Stimulated activated memory B cell treated with anti-CD40 and anti-IgM and Interleukin-4, amounts not matched to agents 10 μg/mL and 1 μg/mL and 100 μg/mL, for 72 hours (primary cell): ENCODE measurements around the gene SLC45A3.
"Not testable (repeated sequence)": the region's sequence is repeated elsewhere in the genome, so short reads cannot be mapped to it uniquely, and the experiment has no call there.

Source experiments
- ATAC-seq: fragments of 150-1000 bp; cut with Tn5 transposase; 2 replicates; pipeline ENCODE4 v1.10.0; 2021
- H3K27ac Mint-ChIP-seq: one replicate; pipeline ENCODE4 v1.8.0; 2022; ENCODE audit warnings: mild to moderate bottlenecking, mixed read lengths
- H3K27me3 Mint-ChIP-seq: one replicate; pipeline ENCODE4 v1.8.0; 2022; ENCODE audit warnings: mixed read lengths
- H3K36me3 Mint-ChIP-seq: one replicate; pipeline ENCODE4 v1.8.0; 2022; ENCODE audit warnings: mixed read lengths
- H3K4me1 Mint-ChIP-seq: one replicate; pipeline ENCODE4 v1.8.0; 2022; ENCODE audit warnings: mixed read lengths
- H3K4me3 Mint-ChIP-seq: one replicate; pipeline ENCODE4 v1.8.0; 2022; ENCODE audit warnings: mild to moderate bottlenecking, moderate library complexity, mixed read lengths
- H3K9me3 Mint-ChIP-seq: one replicate; pipeline ENCODE4 v1.8.0; 2022; ENCODE audit warnings: mixed read lengths

Gene SLC45A3, protein sequence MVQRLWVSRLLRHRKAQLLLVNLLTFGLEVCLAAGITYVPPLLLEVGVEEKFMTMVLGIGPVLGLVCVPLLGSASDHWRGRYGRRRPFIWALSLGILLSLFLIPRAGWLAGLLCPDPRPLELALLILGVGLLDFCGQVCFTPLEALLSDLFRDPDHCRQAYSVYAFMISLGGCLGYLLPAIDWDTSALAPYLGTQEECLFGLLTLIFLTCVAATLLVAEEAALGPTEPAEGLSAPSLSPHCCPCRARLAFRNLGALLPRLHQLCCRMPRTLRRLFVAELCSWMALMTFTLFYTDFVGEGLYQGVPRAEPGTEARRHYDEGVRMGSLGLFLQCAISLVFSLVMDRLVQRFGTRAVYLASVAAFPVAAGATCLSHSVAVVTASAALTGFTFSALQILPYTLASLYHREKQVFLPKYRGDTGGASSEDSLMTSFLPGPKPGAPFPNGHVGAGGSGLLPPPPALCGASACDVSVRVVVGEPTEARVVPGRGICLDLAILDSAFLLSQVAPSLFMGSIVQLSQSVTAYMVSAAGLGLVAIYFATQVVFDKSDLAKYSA

DNA sequence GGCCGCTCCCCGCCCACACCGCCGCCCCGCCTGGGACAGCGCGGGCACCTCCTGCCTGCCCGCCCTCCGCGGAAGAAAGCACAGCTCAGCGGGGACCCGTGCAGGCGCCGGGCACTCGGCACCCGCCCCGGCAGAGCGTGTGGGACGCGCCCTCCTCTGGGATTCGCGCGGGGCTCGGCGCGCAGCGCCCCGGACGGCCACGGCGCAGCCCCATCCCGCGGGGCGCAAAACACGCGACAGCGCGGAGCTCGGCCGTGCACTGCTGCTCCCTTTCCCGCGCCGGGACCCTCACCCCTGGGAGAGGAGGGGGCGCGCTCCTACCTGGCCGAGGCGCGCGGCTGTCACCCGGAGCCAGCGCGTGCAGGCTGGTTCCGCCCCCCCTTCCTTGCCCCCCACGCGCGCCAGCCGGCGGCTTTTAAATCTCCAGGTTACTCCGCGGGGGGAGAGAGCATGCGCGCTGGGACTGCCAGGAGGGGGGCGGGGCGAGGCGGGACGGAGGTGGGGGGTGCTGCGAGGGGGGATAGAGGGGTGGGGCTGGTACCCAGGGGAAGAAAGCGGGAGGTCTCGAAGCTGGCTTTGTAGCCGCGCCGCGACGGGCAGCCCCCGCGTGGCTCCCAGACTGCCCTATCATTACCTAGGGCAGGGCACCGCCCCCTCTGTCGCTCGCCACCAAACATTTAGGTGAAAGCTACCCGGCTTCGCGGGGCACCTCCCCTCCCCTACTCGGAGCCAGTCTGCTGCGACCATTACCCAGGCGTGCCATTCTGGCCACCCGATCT, at the start of gene SLC45A3:
Gene SLC45A3, minus strand, starts transcription at position 437 of the 779 bp plus-strand sequence. CDS start 15,853 bp downstream, outside the sequence.
- Mint-ChIP-seq H3K9me3 (no peaks in the 10 kb centered on the region), H3K4me1 (peaks cover 43% of the 10 kb centered on the region), H3K27me3 (no peaks in the 10 kb centered on the region), H3K4me3 (peak within 1 kb of the TSS; percentile 91), H3K27ac (peak within 1 kb of the TSS; percentile 83), H3K36me3 (no peaks in the 10 kb centered on the region)
- peak; percentile 80 for ATAC-seq

DNA sequence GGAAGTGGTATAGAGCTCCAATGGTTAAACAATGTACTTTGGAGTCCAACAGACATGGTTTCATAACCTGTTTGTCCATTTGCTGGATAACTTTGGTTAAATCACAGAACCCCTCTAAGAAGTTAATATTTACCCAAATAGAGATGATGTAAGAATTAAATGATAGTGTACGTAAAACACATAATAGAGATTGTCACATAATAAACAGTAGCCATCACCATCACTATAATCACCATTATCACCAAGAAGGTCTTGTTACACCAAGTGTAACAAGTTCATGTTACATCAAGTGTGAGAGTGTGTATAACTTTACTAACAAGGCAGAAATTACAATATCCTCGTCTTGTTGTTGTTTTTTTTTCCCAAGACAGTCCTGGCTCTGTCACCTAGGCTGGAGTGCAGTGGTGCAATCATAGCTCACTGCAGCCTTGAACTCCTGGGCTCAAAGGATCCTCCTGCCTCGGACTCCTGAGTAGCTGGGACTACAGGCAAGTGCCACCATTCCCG, 46.4 kb upstream of the SLC45A3 start:
- Mint-ChIP-seq H3K27ac (no peak overlapping the region), H3K36me3 (peaks cover 24% of the 10 kb centered on the region)

GRCh38 chr1:205725514-205725913, 45.2 kb upstream of the SLC45A3 start:
- Mint-ChIP-seq H3K27me3 (no peaks in the 10 kb centered on the region), H3K36me3 (peaks cover 27% of the 10 kb centered on the region), H3K4me3 (no peak overlapping the region), H3K9me3 (no peaks in the 10 kb centered on the region), H3K27ac (no peak overlapping the region), H3K4me1 (peaks cover 4% of the 10 kb centered on the region)
- ATAC-seq, result no peak

More for the DNA sequence above, 46.4 kb upstream of the SLC45A3 start:
- Mint-ChIP-seq H3K27me3 (no peaks in the 10 kb centered on the region), H3K9me3 (no peaks in the 10 kb centered on the region), H3K4me3 (no peak overlapping the region), H3K4me1 (peaks cover 8% of the 10 kb centered on the region)
- no peak for ATAC-seq

GRCh38 chr1:205720740-205721139, 40.4 kb upstream of the SLC45A3 start:
- H3K27ac Mint-ChIP-seq, H3K4me3 Mint-ChIP-seq, H3K27me3 Mint-ChIP-seq, H3K4me1 Mint-ChIP-seq, ATAC-seq, H3K9me3 Mint-ChIP-seq: not testable (repeated sequence)
- H3K36me3 Mint-ChIP-seq, result peaks cover 61% of the 10 kb centered on the region

GRCh38 chr1:205719762-205720161, 39.5 kb upstream of the SLC45A3 start:
- Mint-ChIP-seq H3K27me3 (no peaks in the 10 kb centered on the region), H3K4me3 (no peak overlapping the region), H3K27ac (no peak overlapping the region), H3K4me1 (no peaks in the 10 kb centered on the region), H3K36me3 (peaks cover 68% of the 10 kb centered on the region), H3K9me3 (no peaks in the 10 kb centered on the region)
- no peak for ATAC-seq

- no peak for ATAC-seq
- Mint-ChIP-seq H3K27me3 (no peaks in the 10 kb centered on the region), H3K27ac (no peak overlapping the region), H3K36me3 (peaks cover 68% of the 10 kb centered on the region), H3K4me1 (no peaks in the 10 kb centered on the region), H3K4me3 (no peak overlapping the region), H3K9me3 (no peaks in the 10 kb centered on the region)
Observed at GRCh38 chr1:205719015-205719414, 38.7 kb upstream of the SLC45A3 start.

GRCh38 chr1:205716371-205717132, 36.2 kb upstream of the SLC45A3 start:
- H3K27me3 Mint-ChIP-seq, result no peaks in the 10 kb centered on the region
- no peak overlapping the region for H3K27ac Mint-ChIP-seq
- H3K4me1 Mint-ChIP-seq, result no peaks in the 10 kb centered on the region
- no peak overlapping the region for H3K4me3 Mint-ChIP-seq
- H3K9me3 Mint-ChIP-seq, result no peaks in the 10 kb centered on the region
- ATAC-seq, result no peak
- H3K36me3 Mint-ChIP-seq, result peaks cover 52% of the 10 kb centered on the region

DNA sequence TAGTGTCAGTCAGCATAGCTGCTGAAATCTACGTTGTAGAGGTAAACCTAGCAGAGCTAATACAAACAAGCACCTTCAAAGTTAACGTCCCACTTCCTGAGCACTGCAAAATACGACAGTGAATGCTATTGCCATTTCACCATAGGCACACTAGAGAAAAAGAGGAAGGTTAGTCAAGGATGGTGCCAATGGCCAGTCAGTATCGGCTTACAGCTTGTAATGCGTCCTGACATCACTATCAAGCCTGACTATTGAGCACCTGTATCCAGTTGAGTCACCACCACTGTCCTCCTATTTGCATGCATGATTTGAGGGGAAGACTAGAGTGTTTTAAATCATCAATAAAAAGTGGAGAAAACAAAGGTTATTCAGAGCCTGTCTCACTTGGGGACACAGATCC, 35.3 kb upstream of the SLC45A3 start:
- no peak for ATAC-seq
- Mint-ChIP-seq H3K9me3 (no peaks in the 10 kb centered on the region), H3K36me3 (peaks cover 46% of the 10 kb centered on the region), H3K4me1 (peaks cover 7% of the 10 kb centered on the region), H3K4me3 (no peak overlapping the region), H3K27ac (peak overlapping the region; percentile 49), H3K27me3 (no peaks in the 10 kb centered on the region)

DNA sequence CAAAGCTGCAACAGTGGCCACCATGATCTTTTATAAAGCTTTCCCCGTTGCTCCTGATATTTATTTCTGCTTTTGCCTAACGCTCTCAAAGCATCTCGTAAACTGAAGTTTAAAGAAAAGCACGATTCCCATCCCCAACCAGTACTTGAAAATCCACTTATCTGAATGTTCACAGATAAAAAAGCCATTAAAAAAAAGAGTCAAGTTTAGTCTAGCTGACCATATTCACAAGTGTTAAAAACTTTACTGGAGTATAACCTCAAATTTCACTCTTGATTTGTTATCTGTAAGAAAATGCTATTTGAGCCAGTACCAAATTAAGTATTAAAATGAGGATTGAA, 34.6 kb upstream of the SLC45A3 start:
- Mint-ChIP-seq H3K36me3 (peaks cover 41% of the 10 kb centered on the region), H3K4me3 (no peak overlapping the region), H3K4me1 (peaks cover 9% of the 10 kb centered on the region), H3K27me3 (no peaks in the 10 kb centered on the region), H3K27ac (peak overlapping the region; percentile 49), H3K9me3 (no peaks in the 10 kb centered on the region)
- ATAC-seq, result no peak

DNA sequence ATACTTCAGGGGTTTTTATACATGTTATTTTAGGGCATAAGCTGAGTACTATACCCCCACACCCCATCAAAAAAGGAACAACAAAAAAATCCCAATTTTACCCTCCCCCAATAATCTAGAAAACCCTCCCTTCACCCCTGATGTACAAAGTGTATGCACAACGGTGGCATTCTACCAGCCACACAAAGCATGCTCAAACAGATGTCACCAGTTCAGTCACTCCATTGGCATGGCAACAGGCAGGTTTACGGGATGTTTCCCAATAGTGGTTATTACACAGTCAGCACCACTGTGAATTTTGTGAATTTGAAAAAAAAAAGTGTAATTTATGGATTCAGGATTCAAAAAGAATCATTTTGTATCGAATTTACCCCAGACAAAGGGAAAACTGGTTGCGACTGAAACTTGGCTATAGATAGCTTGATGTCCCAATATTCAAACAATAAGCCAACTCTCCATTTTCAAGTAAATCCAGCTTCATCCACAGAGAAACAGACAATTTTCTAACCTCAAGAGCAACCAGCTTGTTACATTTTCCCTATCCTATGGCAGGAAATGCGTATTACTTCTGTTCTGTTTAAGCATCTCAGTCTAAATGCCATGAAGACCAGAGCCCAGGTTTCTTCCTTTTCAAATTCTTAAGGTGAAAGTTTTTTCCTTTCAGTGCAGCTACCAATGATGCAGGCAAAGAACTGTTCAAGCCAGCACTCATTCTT, 34.0 kb upstream of the SLC45A3 start:
- Mint-ChIP-seq H3K36me3 (peaks cover 35% of the 10 kb centered on the region), H3K9me3 (no peaks in the 10 kb centered on the region), H3K4me1 (peaks cover 9% of the 10 kb centered on the region), H3K27ac (no peak overlapping the region), H3K4me3 (no peak overlapping the region), H3K27me3 (no peaks in the 10 kb centered on the region)
- no peak for ATAC-seq

- H3K27ac Mint-ChIP-seq, result no peak overlapping the region
- ATAC-seq, result peak; percentile 83
- H3K4me3 Mint-ChIP-seq, result no peak overlapping the region
- H3K36me3 Mint-ChIP-seq, result peaks cover 10% of the 10 kb centered on the region
- peaks cover 9% of the 10 kb centered on the region for H3K4me1 Mint-ChIP-seq
- H3K27me3 Mint-ChIP-seq, result no peaks in the 10 kb centered on the region
- no peaks in the 10 kb centered on the region for H3K9me3 Mint-ChIP-seq
Observed at GRCh38 chr1:205711105-205712048, 31.1 kb upstream of the SLC45A3 start.

GRCh38 chr1:205710201-205711062, 30.1 kb upstream of the SLC45A3 start:
- Mint-ChIP-seq H3K4me3 (no peak overlapping the region), H3K27ac (no peak overlapping the region), H3K27me3 (no peaks in the 10 kb centered on the region), H3K9me3 (no peaks in the 10 kb centered on the region), H3K4me1 (peaks cover 9% of the 10 kb centered on the region), H3K36me3 (peaks cover 4% of the 10 kb centered on the region)
- ATAC-seq, result no peak

- Mint-ChIP-seq H3K4me3 (no peak overlapping the region), H3K27ac (no peak overlapping the region), H3K4me1 (peaks cover 15% of the 10 kb centered on the region), H3K36me3 (peaks cover 6% of the 10 kb centered on the region), H3K27me3 (no peaks in the 10 kb centered on the region), H3K9me3 (no peaks in the 10 kb centered on the region)
- no peak for ATAC-seq
Observed at GRCh38 chr1:205709640-205710039, 29.3 kb upstream of the SLC45A3 start.
